Measurements from ENCODE around the gene KDM4B. TPM values are rescaled to one million over a fixed set of nuclear protein-coding genes. Genes with fewer than 3 reads are reported as not detected.

Gene KDM4B
- total and polyA plus RNA-seq, 9 of the 15 experiments (the other 6 are each of a cell fraction or from before 2014, with no cell fraction given): 0.21 to 29.9 (median 7.3) TPM

DNA sequence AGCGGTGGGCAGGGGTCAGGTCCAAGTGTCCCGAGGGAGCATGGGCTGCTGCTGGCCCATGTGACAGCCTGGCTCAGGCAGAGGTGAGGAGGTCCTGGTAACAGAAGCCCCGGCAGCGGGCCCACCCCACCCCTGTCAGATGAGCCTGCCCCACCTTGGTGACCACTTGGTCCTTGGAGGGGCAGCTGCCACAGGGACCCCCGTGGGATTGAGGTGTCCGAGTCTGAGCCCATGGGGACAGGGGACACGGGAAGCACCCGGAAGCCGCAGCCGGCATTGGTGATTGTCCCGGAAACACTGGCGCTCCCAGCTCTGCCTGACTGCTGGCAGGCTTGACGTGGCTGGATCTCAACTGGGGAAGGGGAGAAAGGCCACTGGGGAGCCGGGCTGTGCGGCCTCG lies 149.1 kb downstream of the KDM4B start:
- intact Hi-C loops (cut with micrococcal nuclease): no loop called here
- Histone ChIP-seq H4K20me1 (replicated peaks; ENCODE audit: control insufficient read depth, insufficient read depth, low read length) (0 out of 2 replicates have a peak, but pooled peaks cover 7% of the 10 kb centered on the region), H3K4me3 (no peak overlapping the region), H3K79me2 (ENCODE audit: control insufficient read depth, insufficient read depth, low read length) (no peaks in the 10 kb centered on the region), H3K27me3 (ENCODE audit: control insufficient read depth in 2 of 2, insufficient read depth in 2 of 2, low read length in 2 of 2) (no peaks in the 10 kb centered on the region), H3K4me1 (replicated peaks in 1 of 2; ENCODE audit: control insufficient read depth in 2 of 2, insufficient read depth in 2 of 2, low read length in 2 of 2) (peaks cover 0 to 29% of the 10 kb centered on the region in 2 experiments; a peak in 1 of 5 replicates), H3K9me3 (replicated peaks; ENCODE audit: control insufficient read depth, insufficient read depth, low read depth, low read length) (no peaks in the 10 kb centered on the region), H3K36me3 (ENCODE audit: control insufficient read depth, insufficient read depth, low read length) (peaks cover 21% of the 10 kb centered on the region; the same call in 2 of the 3 replicates), H3K4me2 (ENCODE audit: insufficient read depth, low read length) (no peak overlapping the region), H3K9ac (ENCODE audit: insufficient read depth in 1 of 2, low read depth in 2 of 2, low read length in 2 of 2) (no peak overlapping the region), H3K9me1 (ENCODE audit: control insufficient read depth, insufficient read depth, low read length) (no peaks in the 10 kb centered on the region), H2AFZ (ENCODE audit: low read depth, low read length) (no peak overlapping the region), H3K27ac (ENCODE audit: extremely low read depth, low read depth, low read length) (no peak overlapping the region)
- TF ChIP-seq, protein P1, sequence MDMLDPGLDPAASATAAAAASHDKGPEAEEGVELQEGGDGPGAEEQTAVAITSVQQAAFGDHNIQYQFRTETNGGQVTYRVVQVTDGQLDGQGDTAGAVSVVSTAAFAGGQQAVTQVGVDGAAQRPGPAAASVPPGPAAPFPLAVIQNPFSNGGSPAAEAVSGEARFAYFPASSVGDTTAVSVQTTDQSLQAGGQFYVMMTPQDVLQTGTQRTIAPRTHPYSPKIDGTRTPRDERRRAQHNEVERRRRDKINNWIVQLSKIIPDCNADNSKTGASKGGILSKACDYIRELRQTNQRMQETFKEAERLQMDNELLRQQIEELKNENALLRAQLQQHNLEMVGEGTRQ (CRISPR knock-in tag; IDR thresholded peaks at IDR 0.05): no peak
- TF ChIP-seq NONO (IDR thresholded peaks at IDR 0.05; ENCODE audit: low read depth in 2 of 2, low read length in 1 of 2) (no peak), NFATC3 (IDR thresholded peaks at IDR 0.05) (no peak), ZNF766 (CRISPR knock-in tag; conservative IDR thresholded peaks at IDR 0.05) (no peak), SNIP1 (IDR thresholded peaks at IDR 0.05; ENCODE audit: low read depth) (no peak), PHTF2 (CRISPR knock-in tag; IDR thresholded peaks at IDR 0.05) (no peak), CBFA2T2 (conservative IDR thresholded peaks at IDR 0.05) (no peak), ZNF224 (CRISPR knock-in tag; IDR thresholded peaks at IDR 0.05) (no peak), HNRNPH1 (optimal IDR thresholded peaks at IDR 0.05; ENCODE audit: low read depth, low read length) (no peak), MYBL2 (IDR thresholded peaks at IDR 0.05; ENCODE audit: low read depth) (no peak), MYBL2 (CRISPR knock-in tag; IDR thresholded peaks at IDR 0.05; ENCODE audit: borderline replicate concordance) (no peak), ZNF140 (CRISPR knock-in tag; IDR thresholded peaks at IDR 0.05) (no peak), TCF7 (IDR thresholded peaks at IDR 0.05; ENCODE audit: borderline replicate concordance) (no peak), NELFE (IDR thresholded peaks at IDR 0.05; ENCODE audit: insufficient read depth, insufficient read length) (no peak)
- TF ChIP-seq, protein P2, sequence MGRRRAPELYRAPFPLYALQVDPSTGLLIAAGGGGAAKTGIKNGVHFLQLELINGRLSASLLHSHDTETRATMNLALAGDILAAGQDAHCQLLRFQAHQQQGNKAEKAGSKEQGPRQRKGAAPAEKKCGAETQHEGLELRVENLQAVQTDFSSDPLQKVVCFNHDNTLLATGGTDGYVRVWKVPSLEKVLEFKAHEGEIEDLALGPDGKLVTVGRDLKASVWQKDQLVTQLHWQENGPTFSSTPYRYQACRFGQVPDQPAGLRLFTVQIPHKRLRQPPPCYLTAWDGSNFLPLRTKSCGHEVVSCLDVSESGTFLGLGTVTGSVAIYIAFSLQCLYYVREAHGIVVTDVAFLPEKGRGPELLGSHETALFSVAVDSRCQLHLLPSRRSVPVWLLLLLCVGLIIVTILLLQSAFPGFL (CRISPR knock-in tag; IDR thresholded peaks at IDR 0.05): no peak
- TF ChIP-seq, protein P3, sequence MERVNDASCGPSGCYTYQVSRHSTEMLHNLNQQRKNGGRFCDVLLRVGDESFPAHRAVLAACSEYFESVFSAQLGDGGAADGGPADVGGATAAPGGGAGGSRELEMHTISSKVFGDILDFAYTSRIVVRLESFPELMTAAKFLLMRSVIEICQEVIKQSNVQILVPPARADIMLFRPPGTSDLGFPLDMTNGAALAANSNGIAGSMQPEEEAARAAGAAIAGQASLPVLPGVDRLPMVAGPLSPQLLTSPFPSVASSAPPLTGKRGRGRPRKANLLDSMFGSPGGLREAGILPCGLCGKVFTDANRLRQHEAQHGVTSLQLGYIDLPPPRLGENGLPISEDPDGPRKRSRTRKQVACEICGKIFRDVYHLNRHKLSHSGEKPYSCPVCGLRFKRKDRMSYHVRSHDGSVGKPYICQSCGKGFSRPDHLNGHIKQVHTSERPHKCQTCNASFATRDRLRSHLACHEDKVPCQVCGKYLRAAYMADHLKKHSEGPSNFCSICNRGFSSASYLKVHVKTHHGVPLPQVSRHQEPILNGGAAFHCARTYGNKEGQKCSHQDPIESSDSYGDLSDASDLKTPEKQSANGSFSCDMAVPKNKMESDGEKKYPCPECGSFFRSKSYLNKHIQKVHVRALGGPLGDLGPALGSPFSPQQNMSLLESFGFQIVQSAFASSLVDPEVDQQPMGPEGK (CRISPR knock-in tag; IDR thresholded peaks at IDR 0.05; ENCODE audit: borderline replicate concordance): no peak
- ChIA-PET POLR2A (interaction anchor here (0.6 to 1.7 kb wide), 4 partner anchors 12 to 965 kb away, joined by 3 to 7 read pairs (median 3); no protein-coding TSS in a partner anchor), CTCF (ENCODE audit: low intra/inter-chr PET ratio) (no interaction called here)
- in situ Hi-C loops (cut with MboI): no loop called here
- FAIRE-seq (no peak), DNase-seq (ENCODE audit: extremely low read depth in 1 of 4, low spot score in 3 of 4) (no peak), ATAC-seq (no peak)
- WGBS (ENCODE audit: insufficient coverage, low coverage, missing lambda C conversion rate): 83% methylated on average over 14 of the region's 16 CpGs
- BruUV-seq (replicated peaks): no TSS peak
